Measurements from ENCODE around the gene TBCK. TPM values are rescaled to one million over a fixed set of nuclear protein-coding genes. Genes with fewer than 3 reads are reported as not detected.

The TBCK gene
- total and polyA plus RNA-seq, 2 of the 8 experiments (the other 6 are each of a cell fraction or from before 2014, with no cell fraction given): 10.2 to 18.7 TPM

DNA sequence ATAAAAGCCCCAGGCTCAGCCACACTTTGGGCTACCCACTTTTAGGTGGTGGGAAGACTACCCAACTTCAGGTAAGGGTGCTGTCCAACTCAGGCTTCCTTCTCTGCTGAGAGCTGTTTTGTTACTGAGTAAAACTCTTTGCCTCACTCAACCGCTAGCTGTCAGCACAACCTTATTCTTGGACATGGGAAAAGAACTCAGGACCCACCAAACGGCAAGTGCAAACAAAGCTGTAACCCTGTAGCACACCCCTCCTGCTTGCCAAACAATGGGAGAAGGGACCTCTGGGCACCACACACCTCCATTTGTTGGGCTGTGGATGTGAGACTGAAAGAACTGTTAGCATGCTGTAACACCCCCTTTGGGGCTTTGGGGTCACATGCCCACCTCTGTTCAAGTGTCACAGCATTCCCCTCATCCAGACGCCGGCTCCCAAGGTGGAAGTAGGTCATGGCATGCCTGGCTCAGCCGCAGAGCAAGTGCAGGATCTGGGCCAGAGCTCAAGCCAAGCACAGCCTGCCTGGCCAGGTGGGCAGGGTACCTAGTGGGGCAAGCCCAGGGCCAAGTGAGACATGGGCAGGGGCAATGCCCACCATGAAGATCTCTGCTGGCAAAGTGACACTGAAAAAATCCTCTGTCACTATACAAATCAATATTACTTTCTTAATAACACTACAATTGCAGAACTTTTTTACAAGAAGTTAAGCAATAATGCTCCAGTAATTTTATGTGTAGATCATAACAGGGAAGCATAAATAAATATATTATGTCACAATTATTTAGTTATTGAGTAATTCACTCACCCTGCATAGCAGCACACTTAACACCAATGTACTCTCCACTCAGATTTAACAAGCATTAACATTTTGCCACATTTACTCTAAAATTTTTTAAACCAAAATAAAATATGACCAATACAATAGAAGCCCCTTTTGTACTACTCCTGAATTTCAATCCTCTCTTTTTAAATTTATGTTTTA lies 107.2 kb downstream of the TBCK start (continued):
- peak; percentile 44 to 53 for TF ChIP-seq RAD21 (IDR thresholded peaks at IDR 0.05 in 1 of 2, conservative IDR thresholded peaks at IDR 0.05 in 1 of 2; ENCODE audit: low read depth in 2 of 2, low read length in 2 of 2)
